ENCODE results near the gene NDRG4. TPM values are rescaled to one million over a fixed set of nuclear protein-coding genes. Genes with fewer than 3 reads are reported as not detected.

NDRG4 gene
- total and polyA plus RNA-seq, 2 of the 13 experiments (the other 11 are each of a cell fraction or from before 2014, with no cell fraction given), result 1.7 to 2.7 TPM

- intact Hi-C loops (cut with micrococcal nuclease; ENCODE audit: unreplicated experiment) (no loop called here), in situ Hi-C loops (cut with HindIII; ENCODE audit: extremely low pct_ligation_motif_present, low pct_unique_long_range_greater_than_20kb) (no loop called here)
- TF ChIP-seq RBM22 (optimal IDR thresholded peaks at IDR 0.05; ENCODE audit: low read length), result peak; percentile 53
- TF ChIP-seq HMGA1 (CRISPR knock-in tag; conservative IDR thresholded peaks at IDR 0.05), result no peak
- TF ChIP-seq, protein P1, sequence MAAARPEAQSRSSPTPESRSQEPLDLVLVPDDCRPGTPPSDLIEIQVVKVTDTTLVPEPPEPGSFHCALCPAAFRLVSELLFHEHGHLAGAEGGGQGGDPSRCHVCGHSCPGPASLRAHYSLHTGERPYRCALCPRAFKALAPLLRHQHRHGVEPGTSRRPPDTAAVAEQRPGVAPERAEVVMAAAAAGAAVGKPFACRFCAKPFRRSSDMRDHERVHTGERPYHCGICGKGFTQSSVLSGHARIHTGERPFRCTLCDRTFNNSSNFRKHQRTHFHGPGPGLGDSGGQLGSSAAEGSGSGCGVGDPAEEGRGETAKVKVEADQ (CRISPR knock-in tag; IDR thresholded peaks at IDR 0.05; ENCODE audit: borderline replicate concordance), result no peak
- no peak for TF ChIP-seq ARID2 (CRISPR knock-in tag; IDR thresholded peaks at IDR 0.05; ENCODE audit: borderline replicate concordance)
- TF ChIP-seq ZBTB38 (CRISPR knock-in tag; IDR thresholded peaks at IDR 0.05), result no peak
- TF ChIP-seq THYN1 (CRISPR knock-in tag; IDR thresholded peaks at IDR 0.05; ENCODE audit: borderline replicate concordance, low read depth), result no peak
- no peak for TF ChIP-seq ZFAT (CRISPR knock-in tag; conservative IDR thresholded peaks at IDR 0.05)
- ATAC-seq (no peak; the same call in 2 of the 3 replicates), DNase-seq (ENCODE audit: low spot score) (no peak), FAIRE-seq (no peak)
- no peaks in the 10 kb centered on the region for H3K9me3 ChIP-seq (ENCODE audit: low read length)
- ChIA-PET CTCF (ENCODE audit: low intra/inter-chr PET ratio, low total read pairs) (no interaction called here), POLR2A (interaction anchor here (1.1 kb wide), 1 partner anchor 36 kb away, joined by 3 read pairs; no protein-coding TSS in a partner anchor)
- whole genome bisulfite sequencing (ENCODE audit: low lambda C conversion rate), result 98% methylated on average over 3 of the region's 3 CpGs
- no peaks in the 10 kb centered on the region for H3K79me2 ChIP-seq (ENCODE audit: insufficient read depth, low read length)
- BruUV-seq (replicated peaks), result no TSS peak
- H3K9ac ChIP-seq (ENCODE audit: insufficient read depth, low read depth, low read length), result no peak overlapping the region
- H3K27ac ChIP-seq (ENCODE audit: extremely low read length, insufficient read depth, low read length), result no peak overlapping the region
- H3K36me3 ChIP-seq (replicated peaks in 1 of 2; ENCODE audit: control insufficient read depth in 1 of 2, insufficient read depth in 2 of 2, low read length in 2 of 2), result peaks cover 32 to 97% of the 10 kb centered on the region in 2 experiments
- H2AFZ ChIP-seq (ENCODE audit: low read length), result no peak overlapping the region
- no peaks in the 10 kb centered on the region for H3K27me3 ChIP-seq (ENCODE audit: control insufficient read depth in 1 of 2, insufficient read depth in 2 of 2, low read length in 2 of 2)
- no peaks in the 10 kb centered on the region for H3K4me1 ChIP-seq (ENCODE audit: insufficient read depth, low read length)
- no peaks in the 10 kb centered on the region for H4K20me1 ChIP-seq (ENCODE audit: insufficient read depth, low read length)
- no peak overlapping the region for H3K4me2 ChIP-seq (ENCODE audit: low read depth, low read length)
- H3K4me3 ChIP-seq (replicated peaks in 1 of 3; ENCODE audit: insufficient read depth in 1 of 3, low read depth in 2 of 3, low read length in 3 of 3), result no peak overlapping the region
Measured at GRCh38 chr16:58551496-58551895, 51.6 kb downstream of the NDRG4 start.

- H2AFZ ChIP-seq (ENCODE audit: low read length), result no peak overlapping the region
- FAIRE-seq, result no peak
- H3K9ac ChIP-seq (ENCODE audit: insufficient read depth, low read depth, low read length), result no peak overlapping the region
- no peak overlapping the region for H3K4me2 ChIP-seq (ENCODE audit: low read depth, low read length)
- no peak for DNase-seq (ENCODE audit: low spot score)
- H4K20me1 ChIP-seq (ENCODE audit: insufficient read depth, low read length), result peaks cover 4% of the 10 kb centered on the region
- peaks cover 8% of the 10 kb centered on the region for H3K79me2 ChIP-seq (ENCODE audit: insufficient read depth, low read length)
- no peak for ATAC-seq
- 92% methylated on average over 2 of the region's 2 CpGs for WGBS (ENCODE audit: low lambda C conversion rate)
- no TSS peak for BruUV-seq (replicated peaks)
- H3K9me3 ChIP-seq (ENCODE audit: low read length), result no peaks in the 10 kb centered on the region
- POLR2A ChIA-PET, result no interaction called here
- CTCF ChIA-PET (ENCODE audit: low intra/inter-chr PET ratio, low total read pairs), result no interaction called here
- H3K4me1 ChIP-seq (ENCODE audit: insufficient read depth, low read length), result no peaks in the 10 kb centered on the region
- in situ Hi-C loops (cut with HindIII; ENCODE audit: extremely low pct_ligation_motif_present, low pct_unique_long_range_greater_than_20kb) (no loop called here), intact Hi-C loops (cut with micrococcal nuclease; ENCODE audit: unreplicated experiment) (no loop called here)
- peaks cover 35 to 99% of the 10 kb centered on the region in 2 experiments for H3K36me3 ChIP-seq (replicated peaks in 1 of 2; ENCODE audit: control insufficient read depth in 1 of 2, insufficient read depth in 2 of 2, low read length in 2 of 2)
- no peak overlapping the region for H3K27ac ChIP-seq (ENCODE audit: extremely low read length, insufficient read depth, low read length)
- H3K27me3 ChIP-seq (ENCODE audit: control insufficient read depth in 1 of 2, insufficient read depth in 2 of 2, low read length in 2 of 2), result no peaks in the 10 kb centered on the region
- H3K4me3 ChIP-seq (replicated peaks in 1 of 3; ENCODE audit: insufficient read depth in 1 of 3, low read depth in 2 of 3, low read length in 3 of 3), result no peak overlapping the region
- no peak for TF ChIP-seq IRF9 (CRISPR knock-in tag; IDR thresholded peaks at IDR 0.05; ENCODE audit: borderline replicate concordance)
- no peak for TF ChIP-seq RNF2 (conservative IDR thresholded peaks at IDR 0.05; ENCODE audit: low read depth)
- no peak for TF ChIP-seq RFXANK (CRISPR knock-in tag; IDR thresholded peaks at IDR 0.05)
- no peak for TF ChIP-seq KLF16 (CRISPR knock-in tag; IDR thresholded peaks at IDR 0.05)
- TF ChIP-seq TBX2 (CRISPR knock-in tag; IDR thresholded peaks at IDR 0.05; ENCODE audit: borderline replicate concordance), result no peak
- TF ChIP-seq ZBTB38 (CRISPR knock-in tag; IDR thresholded peaks at IDR 0.05), result no peak
- no peak for TF ChIP-seq KDM6A (CRISPR knock-in tag; IDR thresholded peaks at IDR 0.05; ENCODE audit: low read depth)
- no peak for TF ChIP-seq ZNF777 (CRISPR knock-in tag; IDR thresholded peaks at IDR 0.05)
- TF ChIP-seq PPARG (CRISPR knock-in tag; conservative IDR thresholded peaks at IDR 0.05), result no peak
- no peak for TF ChIP-seq CREB1 (IDR thresholded peaks at IDR 0.05)
- no peak for TF ChIP-seq CREB1 (CRISPR knock-in tag; IDR thresholded peaks at IDR 0.05)
- TF ChIP-seq POLR2AphosphoS5 (IDR thresholded peaks at IDR 0.05; ENCODE audit: low read depth, low read length), result 0 out of 2 replicates have a peak, but pooled peaks have one; percentile 16
- no peak for TF ChIP-seq HNRNPLL (IDR thresholded peaks at IDR 0.05; ENCODE audit: low read depth, low read length, poor library complexity, severe bottlenecking)
Measured at GRCh38 chr16:58556678-58557077, 56.7 kb downstream of the NDRG4 start.
